Type B pancreatic cell (in vitro differentiated cells): ENCODE measurements around the gene CDCA7. TPM values are rescaled to one million over a fixed set of nuclear protein-coding genes. Genes with fewer than 3 reads are reported as not detected.

ENCODE experiments used
- DNase-seq: peaks from one replicate; pipeline ENCODE4 v3.0.0; 2021; ENCODE audit warnings: mixed read lengths; ENCODE audit not compliant: unreplicated experiment; ENCODE audit errors: extremely low spot score
- H3K27ac Mint-ChIP-seq: 2 replicates; pipeline ENCODE4 v1.8.0; 2021; ENCODE audit warnings: mild to moderate bottlenecking, mixed read lengths
- H3K27me3 Mint-ChIP-seq: 2 replicates; pipeline ENCODE4 v1.8.0; 2021; ENCODE audit warnings: mixed read lengths
- H3K36me3 Mint-ChIP-seq: 2 replicates; pipeline ENCODE4 v1.8.0; 2021; ENCODE audit warnings: mixed read lengths
- H3K4me1 Mint-ChIP-seq: one replicate; pipeline ENCODE4 v1.8.0; 2021; ENCODE audit warnings: mixed read lengths; ENCODE audit not compliant: unreplicated experiment
- H3K4me3 Mint-ChIP-seq: 2 replicates; pipeline ENCODE4 v1.8.0; 2021; ENCODE audit warnings: mild to moderate bottlenecking, mixed read lengths
- H3K9me3 Mint-ChIP-seq: 2 replicates; pipeline ENCODE4 v1.8.0; 2021; ENCODE audit warnings: mixed read lengths
- CTCF ChIP-seq: fragments of 200-600 bp; sonication (generic); conservative IDR thresholded peaks from 2 replicates; pipeline ENCODE4 v1.5.0; 2021; ENCODE audit warnings: antibody characterized with exemption, mild to moderate bottlenecking
- total RNA-seq: library from RNA; stranded (reverse); gene quantifications from 2 replicates; pipeline ENCODE4 v1.2.1, GENCODE V29; 2021; ENCODE audit warnings: low replicate concordance

Gene CDCA7
- total RNA-seq, 1 donor from 2014 or later: 54.0 TPM

- DNase-seq: no peak
- Mint-ChIP-seq H3K4me3 (no peak overlapping the region), H3K4me1 (peaks cover 5% of the 10 kb centered on the region), H3K36me3 (no peaks in the 10 kb centered on the region), H3K9me3 (no peaks in the 10 kb centered on the region), H3K27me3 (peaks cover 48% of the 10 kb centered on the region), H3K27ac (no peak overlapping the region)
- no peak for TF ChIP-seq CTCF
Observed at GRCh38 chr2:173395567-173396351, 41.1 kb downstream of the CDCA7 start.

GRCh38 chr2:173397539-173397938 is 42.9 kb downstream of the CDCA7 start:
- H3K4me3 Mint-ChIP-seq: no peak overlapping the region
- H3K36me3 Mint-ChIP-seq: no peaks in the 10 kb centered on the region
- no peaks in the 10 kb centered on the region for H3K9me3 Mint-ChIP-seq
- H3K4me1 Mint-ChIP-seq: peaks cover 20% of the 10 kb centered on the region
- H3K27ac Mint-ChIP-seq: no peak overlapping the region
- no peak for TF ChIP-seq CTCF
- H3K27me3 Mint-ChIP-seq: peaks cover 65% of the 10 kb centered on the region
- DNase-seq: no peak

GRCh38 chr2:173399229-173399628 is 44.6 kb downstream of the CDCA7 start:
- Mint-ChIP-seq H3K36me3 (no peaks in the 10 kb centered on the region), H3K9me3 (no peaks in the 10 kb centered on the region)
- no peak for DNase-seq

GRCh38 chr2:173400760-173401159 is 46.1 kb downstream of the CDCA7 start:
- Mint-ChIP-seq H3K9me3 (no peaks in the 10 kb centered on the region), H3K4me3 (no peak overlapping the region), H3K4me1 (peaks cover 17% of the 10 kb centered on the region), H3K27me3 (peaks cover 75% of the 10 kb centered on the region), H3K27ac (no peak overlapping the region), H3K36me3 (no peaks in the 10 kb centered on the region)
- peak; percentile 44 for TF ChIP-seq CTCF
- no peak for DNase-seq

More at GRCh38 chr2:173399229-173399628, 44.6 kb downstream of the CDCA7 start:
- Mint-ChIP-seq H3K4me3 (no peak overlapping the region), H3K4me1 (peaks cover 21% of the 10 kb centered on the region), H3K27me3 (peaks cover 74% of the 10 kb centered on the region), H3K27ac (no peak overlapping the region)
- no peak for TF ChIP-seq CTCF

GRCh38 chr2:173401716-173402326 is 47.1 kb downstream of the CDCA7 start:
- H3K4me1 Mint-ChIP-seq: peaks cover 17% of the 10 kb centered on the region
- H3K27ac Mint-ChIP-seq: no peak overlapping the region
- no peaks in the 10 kb centered on the region for H3K36me3 Mint-ChIP-seq
- no peaks in the 10 kb centered on the region for H3K9me3 Mint-ChIP-seq
- H3K4me3 Mint-ChIP-seq: peak overlapping the region; percentile 60
- peaks cover 68% of the 10 kb centered on the region for H3K27me3 Mint-ChIP-seq
- no peak for TF ChIP-seq CTCF
- no peak for DNase-seq
